ENCODE results near the gene GJC2.
"Not testable (repeated sequence)": the region's sequence is repeated elsewhere in the genome, so short reads cannot be mapped to it uniquely, and the experiment has no call there.

The GJC2 gene

DNA sequence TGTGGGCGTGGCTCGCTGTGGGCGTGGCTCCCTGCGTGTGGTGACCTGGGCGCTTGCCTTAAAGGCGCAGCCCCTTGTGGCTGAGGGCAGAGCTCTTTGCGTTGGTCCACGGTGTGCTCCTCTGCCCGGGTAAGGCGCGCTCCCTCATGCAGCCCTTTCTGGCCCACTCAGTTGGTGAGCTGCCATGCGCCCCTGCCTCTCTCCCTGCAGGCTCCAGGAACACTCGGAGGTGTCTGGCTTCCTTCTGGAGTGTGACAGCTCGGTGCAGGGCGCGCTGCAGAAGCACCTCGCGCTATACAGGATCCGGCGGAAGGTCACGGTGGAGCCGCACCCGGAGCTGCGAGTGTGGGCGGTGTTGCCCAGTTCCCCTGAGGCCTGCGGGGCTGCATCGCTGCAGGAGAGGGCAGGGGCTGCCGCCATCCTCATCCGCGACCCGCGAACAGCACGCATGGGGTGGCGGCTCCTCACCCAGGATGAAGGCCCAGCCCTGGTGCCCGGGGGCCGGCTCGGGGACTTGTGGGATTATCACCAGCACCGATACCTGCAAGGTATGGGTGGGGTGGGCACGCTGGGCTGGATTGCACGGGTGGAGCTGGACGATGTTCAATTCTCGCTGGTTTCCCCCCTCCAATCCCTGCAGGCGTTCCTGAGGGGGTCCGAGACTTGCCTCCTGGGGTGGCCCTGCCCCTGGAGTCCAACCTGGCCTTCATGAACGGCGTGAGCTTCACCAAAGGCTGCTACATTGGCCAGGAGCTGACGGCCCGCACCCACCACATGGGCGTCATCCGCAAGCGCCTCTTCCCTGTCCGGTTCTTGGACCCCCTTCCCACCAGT lies 25.0 kb downstream of the GJC2 start:
- DNase-seq: peak; percentile 53

DNA sequence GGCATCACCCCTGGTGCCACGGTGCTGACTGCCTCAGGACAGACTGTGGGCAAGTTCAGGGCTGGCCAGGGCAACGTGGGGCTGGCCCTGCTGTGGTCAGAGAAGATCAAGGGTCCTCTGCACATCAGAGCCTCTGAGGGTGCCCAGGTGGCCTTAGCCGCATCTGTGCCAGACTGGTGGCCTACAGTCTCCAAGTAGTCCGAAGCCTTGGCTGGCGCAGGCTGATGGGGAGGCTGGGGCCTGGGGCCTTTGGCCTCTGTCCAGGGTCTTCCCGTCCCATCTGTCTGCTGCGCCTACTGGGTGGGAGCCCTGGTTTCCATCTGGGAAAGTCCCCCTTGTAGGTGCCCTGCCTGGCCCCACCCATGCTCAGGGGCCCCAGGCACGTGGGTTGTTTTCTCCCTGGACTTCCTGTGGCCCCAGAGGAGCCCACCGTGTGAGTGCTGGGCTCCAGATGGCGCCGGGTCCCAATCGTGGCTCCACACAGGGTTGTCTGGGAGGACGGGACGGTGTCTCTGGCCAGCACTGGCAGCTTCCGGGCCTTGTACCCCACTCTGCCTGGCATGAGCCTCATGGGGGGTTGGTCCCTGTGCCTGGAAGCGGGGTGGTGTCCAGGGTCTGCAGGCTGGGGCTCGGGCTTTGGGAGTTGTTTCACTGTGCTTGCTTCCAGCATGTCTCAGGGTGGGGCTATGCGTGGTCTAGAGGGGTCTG lies 25.7 kb downstream of the GJC2 start:
- no peak for DNase-seq

- DNase-seq: no peak
Observed at GRCh38 chr1:228176024-228176395, 26.3 kb downstream of the GJC2 start.

- no peak for DNase-seq
Observed at GRCh38 chr1:228176461-228177182, 26.9 kb downstream of the GJC2 start.

DNA sequence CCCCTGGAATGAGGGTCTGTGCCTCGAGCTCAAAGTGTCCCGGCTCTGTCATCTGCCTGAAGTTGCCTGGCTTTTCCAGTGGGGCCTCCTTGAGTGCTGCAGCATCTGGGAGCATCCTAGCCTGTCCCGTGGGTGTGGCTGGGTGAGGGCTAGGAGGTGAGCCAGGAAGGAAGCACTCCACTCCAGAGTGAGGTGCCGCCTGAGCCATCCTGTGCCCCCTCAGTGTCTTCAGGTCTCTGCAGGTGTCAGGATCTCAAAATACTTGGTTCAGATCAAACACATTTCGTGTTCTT lies 27.4 kb downstream of the GJC2 start:
- DNase-seq: no peak

- no peak for DNase-seq
Observed at GRCh38 chr1:228177721-228178710, 28.3 kb downstream of the GJC2 start.

DNA sequence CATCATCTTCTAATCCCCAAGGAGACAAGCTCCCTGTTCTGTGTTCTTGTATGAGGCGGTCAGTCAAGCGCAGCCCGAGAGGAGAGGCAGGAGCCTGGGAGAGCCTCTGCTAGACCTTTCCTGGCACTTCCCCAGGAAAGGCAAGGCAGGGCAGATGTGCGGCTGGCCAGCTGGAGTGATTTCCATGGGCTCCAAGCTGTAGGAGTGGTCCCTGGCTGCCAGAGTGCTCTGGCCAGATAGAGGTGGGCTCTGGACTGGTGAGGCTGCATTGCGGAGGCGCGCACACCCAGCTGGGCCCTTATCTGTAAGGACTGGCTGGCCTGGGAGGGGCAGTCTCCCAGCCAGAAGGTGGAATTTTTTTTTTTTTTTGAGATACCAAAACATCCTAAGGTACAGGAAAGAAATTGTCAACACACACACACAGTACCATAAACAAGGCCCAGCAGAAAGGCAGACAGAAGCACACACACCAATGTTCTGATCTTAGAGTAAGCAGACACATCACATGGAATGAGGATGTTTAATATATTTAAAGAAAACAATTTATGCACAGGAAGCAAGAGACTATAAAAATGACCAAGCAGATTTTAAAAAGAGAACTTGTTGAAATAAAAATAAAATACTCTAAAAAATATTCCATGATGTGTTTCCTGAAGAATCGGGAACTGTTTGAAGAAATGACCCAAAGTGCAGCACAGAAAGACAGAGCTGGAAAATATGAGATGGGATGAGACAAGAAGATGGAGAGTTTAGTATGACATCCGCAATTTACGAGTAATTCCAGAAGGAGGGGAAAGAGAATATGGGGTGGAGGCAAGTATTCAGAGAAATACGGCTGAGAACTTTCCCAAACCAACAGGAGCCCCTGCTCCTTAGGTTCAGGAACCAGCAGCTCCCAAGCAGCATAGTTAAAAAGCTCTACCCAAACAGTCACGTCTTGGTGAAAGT lies 29.3 kb downstream of the GJC2 start:
- no peak for DNase-seq

DNA sequence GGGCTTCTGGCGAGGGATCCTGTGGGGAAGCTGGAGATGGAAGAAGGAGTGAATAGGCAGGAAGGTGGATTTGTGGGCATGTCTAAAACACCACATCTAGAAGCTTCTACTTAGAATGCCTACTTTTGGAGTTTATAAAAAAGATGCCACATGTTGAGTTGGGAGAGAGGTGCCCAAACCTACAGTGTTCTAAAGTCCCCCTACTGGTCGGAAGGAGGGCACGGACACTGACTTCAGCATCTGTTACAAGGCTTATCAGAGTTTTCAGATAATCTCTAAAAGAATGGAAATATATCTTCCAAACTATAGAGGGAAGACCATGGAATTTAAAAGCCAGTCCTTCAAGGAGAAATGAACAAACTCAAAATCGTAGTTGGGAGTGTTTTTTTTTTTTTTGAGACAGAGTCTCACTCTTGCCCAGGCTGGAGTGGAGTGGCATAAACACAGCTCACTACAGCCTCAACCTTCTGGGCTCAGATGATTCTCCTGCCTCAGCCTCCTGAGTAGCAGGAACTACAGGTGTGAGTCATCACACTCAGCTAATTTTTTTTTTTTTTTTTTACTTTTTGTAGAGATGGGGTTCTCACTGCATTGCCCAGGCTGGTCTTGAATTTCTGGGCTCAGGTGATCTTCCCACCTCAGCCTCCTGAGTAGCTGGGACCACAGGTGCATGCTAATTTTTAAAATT lies 30.7 kb downstream of the GJC2 start:
- no peak for DNase-seq

DNA sequence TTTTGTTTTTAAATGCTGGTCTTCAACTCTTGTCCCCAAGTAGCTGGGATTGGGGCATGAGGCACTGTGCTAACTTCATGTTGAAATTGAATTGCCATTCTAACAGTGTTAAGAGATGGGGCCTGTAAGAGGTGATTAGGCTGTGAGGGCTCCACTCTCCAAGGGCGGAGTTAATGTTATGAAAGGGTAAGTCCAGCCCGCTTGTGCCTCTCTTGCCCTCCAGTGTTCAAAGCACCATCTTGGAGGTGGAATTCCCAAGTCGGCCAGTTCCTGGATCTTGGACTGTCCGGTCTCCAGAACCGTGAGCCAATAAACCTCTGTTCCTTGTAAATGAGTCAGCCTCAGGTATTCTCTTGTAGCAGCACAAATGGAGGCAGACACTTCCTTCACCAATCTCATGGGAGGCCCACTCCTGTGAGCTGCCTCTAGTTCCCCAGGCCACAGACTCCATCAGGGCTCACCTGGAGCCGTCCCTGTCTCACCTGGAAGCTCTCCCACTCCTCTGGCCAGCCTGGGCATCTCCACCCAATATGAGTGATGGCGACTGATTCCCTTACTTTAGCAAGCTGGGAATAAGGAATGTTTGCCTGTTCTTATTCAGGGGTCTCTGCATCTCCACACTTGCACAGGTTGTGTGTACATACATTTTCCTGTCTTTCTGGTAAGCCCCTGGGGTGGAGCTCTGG lies 31.4 kb downstream of the GJC2 start:
- DNase-seq: no peak

- DNase-seq: no peak
Observed at GRCh38 chr1:228181645-228182034, 31.9 kb downstream of the GJC2 start.

DNA sequence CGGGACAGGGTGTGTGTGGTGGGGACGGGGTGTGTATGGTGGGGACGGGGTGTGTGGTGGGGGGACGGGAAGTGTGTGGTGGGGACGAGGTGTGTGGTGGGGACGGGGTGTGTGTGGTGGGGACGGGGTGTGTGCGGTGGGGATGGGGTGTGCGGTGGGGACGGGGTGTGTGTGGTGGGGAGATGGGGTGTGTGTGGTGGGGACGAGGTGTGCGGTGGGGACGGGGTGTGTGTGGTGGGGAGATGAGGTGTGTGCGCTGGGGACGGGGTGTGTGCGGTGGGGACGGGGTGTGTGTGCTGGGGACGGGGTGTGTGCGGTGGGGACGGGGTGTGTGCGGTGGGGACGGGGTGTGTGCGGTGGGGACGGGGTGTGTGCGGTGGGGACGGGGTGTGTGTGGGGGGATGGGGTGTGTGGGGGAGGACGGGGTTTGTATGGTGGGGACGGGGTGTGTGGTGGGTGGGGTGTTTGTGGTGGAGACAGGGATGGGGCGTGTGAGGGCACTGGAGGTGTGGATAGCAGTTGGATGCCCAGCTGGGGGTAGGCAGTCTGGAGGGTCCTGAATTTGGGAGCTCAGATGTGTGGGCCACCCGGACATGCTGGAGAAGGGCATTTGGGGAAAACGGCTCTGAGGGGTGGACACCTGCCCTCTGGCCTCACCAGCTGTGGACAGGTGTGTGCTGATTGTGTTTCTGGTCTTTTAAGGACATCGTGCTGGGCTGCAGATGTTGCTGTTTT lies 32.7 kb downstream of the GJC2 start:
- peak; percentile 35 for DNase-seq

DNA sequence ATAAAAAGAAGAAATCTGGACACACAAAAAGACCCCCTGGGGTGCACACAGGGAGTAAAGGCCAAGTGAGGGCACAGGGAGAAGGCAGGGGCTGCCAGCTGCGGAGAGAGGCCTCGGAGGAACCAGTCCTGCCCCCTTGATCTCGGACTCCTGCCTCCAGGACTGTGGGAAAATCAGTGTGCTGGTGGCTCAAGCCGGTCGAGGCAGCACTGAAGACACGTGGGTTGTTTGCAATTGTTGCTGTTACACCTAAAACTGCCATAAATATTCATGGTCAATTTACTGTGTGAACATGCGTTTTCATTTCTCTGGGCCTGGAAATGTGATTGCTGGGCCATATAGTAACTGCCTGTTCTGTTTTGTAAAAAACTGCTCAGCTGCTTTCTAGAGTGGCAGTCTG lies 34.4 kb downstream of the GJC2 start:
- DNase-seq: no peak

DNA sequence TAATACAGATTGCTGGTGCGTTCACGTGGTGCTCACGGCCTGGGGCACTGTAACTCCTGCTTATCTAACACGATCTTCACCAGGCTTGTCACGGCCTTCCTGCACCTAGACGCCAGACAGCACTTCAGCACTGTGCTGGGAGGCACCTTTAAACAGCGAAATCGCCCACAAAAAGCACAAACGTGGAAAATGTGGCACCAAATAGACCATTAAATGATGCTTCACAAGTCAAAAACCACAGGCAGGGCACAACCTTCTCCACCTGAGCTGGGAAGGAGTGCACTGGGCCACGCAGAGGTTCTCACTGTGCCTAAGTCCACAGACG lies 35.9 kb downstream of the GJC2 start:
- DNase-seq: peak; percentile 72

DNA sequence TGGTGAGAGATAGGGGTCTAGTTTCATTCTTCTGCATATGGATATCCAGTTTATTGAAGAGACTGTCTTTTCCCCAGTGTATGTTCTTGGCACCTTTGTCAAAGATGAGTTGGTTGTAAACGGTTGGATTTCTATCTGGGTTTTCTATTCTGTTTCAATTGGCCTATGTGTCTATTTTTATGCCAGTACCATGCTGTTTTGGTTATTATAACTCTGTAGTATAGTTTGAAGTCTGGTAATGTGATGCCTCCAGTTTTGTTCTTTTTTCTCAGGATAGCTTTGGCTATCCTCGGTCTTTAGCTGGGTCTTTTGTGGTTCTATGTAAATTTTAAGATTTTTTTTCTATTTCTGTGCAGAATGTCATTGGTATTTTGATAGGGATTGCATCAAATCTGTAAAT lies 38.5 kb downstream of the GJC2 start:
- not testable (repeated sequence) for DNase-seq

DNA sequence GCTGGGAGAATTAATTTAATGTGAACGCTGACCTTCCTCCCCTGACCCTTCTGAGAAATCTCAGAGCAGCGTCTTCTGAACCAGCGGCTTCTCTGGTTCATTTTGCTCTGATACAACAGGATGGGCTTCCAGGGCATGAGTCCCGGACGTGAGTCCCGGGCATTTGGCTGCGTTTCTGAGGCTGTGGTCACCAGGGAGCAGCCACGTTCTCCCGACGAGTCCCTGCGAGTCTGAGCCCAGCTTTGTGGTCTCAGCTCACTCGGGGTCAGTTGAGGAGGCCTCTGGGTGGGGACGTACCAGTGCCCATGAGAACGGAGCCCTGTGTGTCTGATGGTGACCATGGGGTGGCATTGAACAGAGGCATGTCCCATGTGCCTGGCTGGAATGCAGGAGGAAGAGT lies 40.5 kb downstream of the GJC2 start:
- DNase-seq: no peak

DNA sequence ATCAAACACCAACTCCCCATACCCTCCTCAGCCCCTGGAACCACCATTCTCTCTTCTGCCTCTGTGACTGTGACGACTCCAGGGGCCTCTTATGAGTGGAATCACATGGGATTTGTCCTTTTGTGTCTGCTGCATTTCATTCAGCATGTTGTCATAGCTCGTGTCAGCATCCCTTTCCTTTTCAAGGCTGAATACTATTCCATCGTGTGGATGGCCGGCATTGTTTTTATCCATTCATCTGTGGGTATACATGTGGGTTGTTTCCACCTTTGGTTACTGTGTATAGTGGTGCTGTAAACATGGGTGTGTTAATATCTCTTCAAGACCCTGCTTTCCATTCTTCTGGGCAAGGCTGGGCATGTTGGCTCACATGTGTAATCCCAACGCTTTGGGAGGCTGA lies 41.0 kb downstream of the GJC2 start:
- no peak for DNase-seq

DNA sequence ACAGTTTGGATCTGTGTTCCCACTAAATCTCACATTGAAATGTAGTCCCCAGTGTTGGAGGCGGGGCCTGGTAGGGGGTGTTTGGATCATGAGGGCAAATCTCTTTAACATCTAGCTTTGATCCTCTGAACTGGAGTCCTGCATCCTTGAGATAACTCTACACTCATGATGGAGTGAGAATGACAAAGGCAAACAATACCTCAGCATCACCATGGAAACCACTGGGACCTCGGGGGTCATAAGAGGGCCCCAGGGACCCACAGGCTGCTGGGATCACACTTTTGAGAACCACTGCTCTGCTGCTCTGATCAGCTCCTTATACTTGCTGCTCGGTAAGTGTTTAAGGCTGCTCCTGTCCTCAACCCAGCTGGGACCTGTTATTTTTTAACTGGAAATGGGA lies 44.7 kb downstream of the GJC2 start:
- DNase-seq: no peak

DNA sequence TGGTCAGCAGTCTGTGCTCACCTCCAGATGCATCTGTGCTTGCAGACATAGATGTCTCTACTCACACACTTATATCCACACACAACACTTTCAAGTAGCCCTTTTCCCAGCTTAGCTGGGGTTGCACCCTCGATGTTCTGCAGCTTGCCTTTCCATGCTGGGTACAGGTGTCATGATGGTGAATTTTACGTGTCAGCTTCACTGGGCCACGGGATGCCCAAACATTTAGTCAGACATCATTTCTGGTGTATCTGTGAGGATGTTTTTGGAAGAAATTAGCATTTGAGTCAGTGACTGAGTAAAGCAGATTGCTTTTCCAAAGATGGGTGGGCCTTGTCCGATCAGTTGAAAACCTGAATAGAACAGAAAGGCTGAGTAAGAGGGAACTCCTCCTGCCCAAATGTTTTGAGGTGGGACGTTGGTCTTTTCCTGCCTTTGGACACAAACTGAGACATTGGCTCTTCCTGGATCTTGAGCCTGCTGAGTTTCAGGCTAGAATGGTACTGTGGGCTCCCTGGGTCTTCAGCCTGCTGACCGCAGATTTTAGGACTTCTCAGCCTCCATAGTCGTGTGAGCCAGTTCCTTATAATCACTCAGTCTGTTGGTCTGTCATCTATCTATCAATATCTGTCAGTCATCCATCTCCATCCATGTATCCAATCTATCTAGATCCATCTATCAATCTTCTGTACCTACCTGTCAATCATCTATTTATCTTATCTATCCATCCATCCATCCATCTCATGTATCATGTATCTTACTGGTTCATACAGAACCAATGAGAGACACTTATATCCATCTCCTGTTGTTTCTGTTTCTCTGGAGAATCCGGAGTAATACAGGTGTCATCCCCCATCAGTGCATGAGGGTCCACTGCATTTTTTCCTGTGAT lies 45.4 kb downstream of the GJC2 start:
- DNase-seq: no peak

Data from CD4-positive, alpha-beta T cell treated with Interleukin-10 for 1 hour (primary cell).